Choroid plexus epithelial cell (primary cell): ENCODE measurements around the gene EDEM3.

Source experiments
- DNase-seq: peaks from one replicate; pipeline ENCODE4 v3.0.0-alpha.2; 2010; ENCODE audit warnings: low read depth
- H3K4me3 ChIP-seq: 2 replicates; pipeline ENCODE4 v1.5.1; 2011; ENCODE audit warnings: low read depth, mild to moderate bottlenecking, control low read depth, low read length, moderate library complexity
- TF ChIP-seq, protein P1 (sequence below): conservative IDR thresholded peaks from 2 replicates; pipeline ENCODE4 v1.5.1; 2011; ENCODE audit warnings: low read depth, mild to moderate bottlenecking, control low read depth, inconsistent platforms, low read length, moderate library complexity

The EDEM3 gene

DNA sequence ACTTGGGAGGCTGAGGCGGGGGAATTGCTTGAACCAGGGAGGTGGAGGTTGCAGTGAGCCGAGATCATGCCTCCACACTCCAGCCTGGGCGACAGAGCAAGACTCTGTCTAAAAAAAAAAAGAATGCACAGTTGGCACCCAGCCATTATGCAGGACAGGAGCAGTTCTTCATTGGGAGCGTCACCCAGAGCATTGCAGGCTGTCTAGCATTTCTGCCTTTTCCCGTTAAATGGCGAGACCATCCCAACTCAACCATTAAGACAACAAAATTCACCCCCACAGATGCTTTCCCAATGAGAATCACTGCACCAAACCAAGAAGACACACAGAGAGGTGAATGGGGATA is 105.8 kb downstream of the EDEM3 start:
- no peak for DNase-seq
- TF ChIP-seq, protein P1, sequence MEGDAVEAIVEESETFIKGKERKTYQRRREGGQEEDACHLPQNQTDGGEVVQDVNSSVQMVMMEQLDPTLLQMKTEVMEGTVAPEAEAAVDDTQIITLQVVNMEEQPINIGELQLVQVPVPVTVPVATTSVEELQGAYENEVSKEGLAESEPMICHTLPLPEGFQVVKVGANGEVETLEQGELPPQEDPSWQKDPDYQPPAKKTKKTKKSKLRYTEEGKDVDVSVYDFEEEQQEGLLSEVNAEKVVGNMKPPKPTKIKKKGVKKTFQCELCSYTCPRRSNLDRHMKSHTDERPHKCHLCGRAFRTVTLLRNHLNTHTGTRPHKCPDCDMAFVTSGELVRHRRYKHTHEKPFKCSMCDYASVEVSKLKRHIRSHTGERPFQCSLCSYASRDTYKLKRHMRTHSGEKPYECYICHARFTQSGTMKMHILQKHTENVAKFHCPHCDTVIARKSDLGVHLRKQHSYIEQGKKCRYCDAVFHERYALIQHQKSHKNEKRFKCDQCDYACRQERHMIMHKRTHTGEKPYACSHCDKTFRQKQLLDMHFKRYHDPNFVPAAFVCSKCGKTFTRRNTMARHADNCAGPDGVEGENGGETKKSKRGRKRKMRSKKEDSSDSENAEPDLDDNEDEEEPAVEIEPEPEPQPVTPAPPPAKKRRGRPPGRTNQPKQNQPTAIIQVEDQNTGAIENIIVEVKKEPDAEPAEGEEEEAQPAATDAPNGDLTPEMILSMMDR: no peak

DNA sequence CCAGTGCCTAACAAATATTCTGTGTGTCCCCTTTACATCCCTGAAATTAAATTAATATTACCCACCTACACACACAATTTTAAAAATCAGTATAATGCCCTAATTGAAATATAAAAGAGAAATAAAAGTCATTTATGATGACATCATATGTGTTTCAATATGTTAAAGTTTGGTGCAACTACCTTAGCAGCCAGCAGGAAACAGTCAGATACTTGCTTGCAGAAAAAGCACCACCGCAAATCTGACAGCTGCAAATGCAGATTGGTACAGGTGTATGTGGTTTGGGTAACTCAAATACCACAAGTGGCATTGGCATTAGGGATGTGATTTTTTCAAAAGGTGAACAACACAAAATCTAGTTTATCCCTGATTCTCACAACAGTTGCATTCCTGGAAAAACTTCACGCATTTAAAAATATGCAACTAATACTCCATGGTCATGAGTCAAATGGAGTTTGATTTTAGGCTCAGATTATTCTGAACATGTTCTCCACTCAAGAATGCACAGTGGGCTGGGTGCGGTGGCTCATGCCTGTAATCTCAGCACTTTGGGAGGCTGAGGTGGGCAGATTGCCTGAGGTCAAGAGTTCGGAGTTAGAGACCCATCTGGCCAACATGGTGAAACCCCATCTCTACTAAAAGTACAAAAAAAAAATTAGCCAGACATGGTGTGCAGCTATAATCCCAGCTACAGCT is 106.3 kb downstream of the EDEM3 start:
- no peak overlapping the region for H3K4me3 ChIP-seq
- TF ChIP-seq, protein P1: no peak
- no peak for DNase-seq

More for the DNA sequence above, 105.8 kb downstream of the EDEM3 start:
- H3K4me3 ChIP-seq: no peak overlapping the region

DNA sequence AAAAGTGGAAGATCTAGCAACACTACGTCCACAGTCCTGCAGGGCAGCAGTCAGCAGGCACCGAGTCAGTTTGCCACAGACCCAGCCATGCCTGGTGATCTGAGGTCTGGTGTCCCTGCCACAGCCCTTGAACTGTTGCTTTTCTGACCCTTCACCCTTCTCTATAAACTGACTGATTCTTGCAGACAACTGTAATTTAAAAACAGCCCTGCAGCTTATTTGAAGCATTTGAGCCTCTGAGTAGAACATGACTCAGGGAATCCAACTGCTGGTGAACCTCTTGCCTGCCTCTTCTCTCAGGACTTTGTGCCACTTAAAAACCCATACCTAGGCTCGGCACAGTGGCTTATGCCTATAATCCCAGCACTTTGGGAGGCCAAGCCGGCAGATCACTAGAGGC is 107.2 kb downstream of the EDEM3 start:
- no peak for DNase-seq
- H3K4me3 ChIP-seq: no peak overlapping the region
- TF ChIP-seq, protein P1: no peak

DNA sequence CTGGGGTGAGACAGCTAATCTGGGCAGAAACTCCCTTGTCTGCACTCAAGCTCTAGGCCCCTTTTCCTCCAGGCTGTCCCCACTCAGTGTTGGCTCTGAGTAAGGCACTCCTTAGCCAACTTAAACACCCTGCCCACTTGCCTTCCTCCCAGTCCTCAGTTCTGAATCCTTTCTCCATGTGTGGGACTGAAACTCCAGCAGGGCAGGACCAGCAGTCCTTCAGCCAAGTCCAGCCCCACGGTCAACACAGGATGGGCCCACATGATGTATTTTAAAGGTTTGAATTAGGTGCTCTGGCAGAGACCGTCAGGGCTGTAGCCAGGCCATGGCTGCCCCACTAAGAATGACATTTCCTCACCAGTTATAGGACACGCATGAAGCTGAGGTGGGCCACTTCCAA is 107.8 kb downstream of the EDEM3 start:
- no peak for DNase-seq
- TF ChIP-seq, protein P1: no peak
- no peak overlapping the region for H3K4me3 ChIP-seq

DNA sequence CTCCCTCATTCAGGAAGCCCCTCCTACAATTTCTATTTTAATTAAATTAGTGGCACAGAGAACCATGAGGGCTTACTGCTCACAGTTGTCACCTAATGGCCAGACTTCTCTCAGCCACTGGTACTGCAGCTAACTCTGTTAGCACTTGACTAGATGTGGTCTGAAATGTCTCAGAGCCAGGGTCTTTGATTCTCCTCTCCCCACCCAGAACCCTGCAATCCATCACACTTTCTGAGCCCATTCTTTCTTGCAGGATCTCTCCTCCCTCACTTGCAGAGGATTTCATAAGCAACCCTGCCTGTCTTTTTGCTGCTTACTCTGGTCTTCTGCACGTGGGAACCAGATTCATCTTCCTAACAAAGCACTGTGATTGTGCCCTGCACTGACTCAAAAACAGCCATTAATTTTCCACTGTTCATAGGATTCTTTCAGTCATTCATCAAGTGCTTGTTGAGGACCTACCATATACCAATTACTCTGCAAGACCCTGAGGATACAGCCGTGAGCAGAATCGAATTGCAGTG is 108.4 kb downstream of the EDEM3 start:
- DNase-seq: no peak
- TF ChIP-seq, protein P1: no peak
- H3K4me3 ChIP-seq: no peak overlapping the region

DNA sequence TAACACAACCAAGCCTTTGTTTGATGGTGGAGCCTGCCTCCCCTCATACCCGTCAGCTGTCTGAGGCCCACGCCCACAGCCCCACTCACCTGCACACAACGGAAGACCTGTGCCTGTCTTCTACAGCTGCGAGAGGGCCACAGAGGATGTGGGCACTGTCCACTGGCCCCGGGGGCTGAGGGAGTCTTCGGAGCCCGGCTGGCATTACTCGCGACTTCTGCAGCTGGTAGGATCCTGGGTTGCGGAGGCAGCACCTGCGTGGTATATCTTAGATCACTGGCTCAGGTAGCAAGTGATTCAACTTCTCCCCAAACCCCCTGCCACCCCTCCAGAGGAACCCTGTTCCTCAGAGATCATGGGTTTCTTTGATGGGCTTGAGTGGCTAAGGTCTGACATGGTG is 109.9 kb downstream of the EDEM3 start:
- no peak for DNase-seq
- H3K4me3 ChIP-seq: no peak overlapping the region
- TF ChIP-seq, protein P1: no peak

DNA sequence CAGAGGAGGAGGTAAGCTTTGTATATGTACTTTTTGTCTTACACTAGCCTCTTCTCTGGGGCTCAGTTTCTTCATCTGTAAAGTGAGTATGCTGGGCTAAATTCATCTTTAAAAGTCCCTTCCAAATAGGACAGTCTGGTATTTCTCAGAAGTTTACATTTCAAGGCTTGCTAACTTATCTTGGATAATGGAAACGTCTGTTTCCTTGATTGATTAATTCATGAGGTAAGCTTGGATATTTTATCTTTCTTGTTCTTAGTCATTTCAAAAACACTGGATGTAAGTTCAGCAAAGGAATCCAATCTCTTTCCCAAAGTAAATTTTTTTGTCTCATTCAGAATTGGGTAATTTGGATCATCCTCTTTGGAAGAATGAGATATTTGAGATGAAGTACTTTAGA is 111.0 kb downstream of the EDEM3 start:
- H3K4me3 ChIP-seq: no peak overlapping the region
- TF ChIP-seq, protein P1: no peak
- DNase-seq: no peak
